Endometrial microvascular endothelial cells (primary cell): ENCODE measurements around the gene OSBPL5. TPM values are rescaled to one million over a fixed set of nuclear protein-coding genes. Genes with fewer than 3 reads are reported as not detected.

Experiments used
- in situ Hi-C: cut with HindIII; loops from 2 replicates; pipeline ENCODE4 v1.10.0; 2017; ENCODE audit warnings: low sequenced_read_pairs, low pct_unique_long_range_greater_than_20kb; ENCODE audit errors: inconsistent ontology term
- total RNA-seq: library from RNA; depleted of rRNA; stranded (reverse); fragments of >200 nt; gene quantifications from one replicate; pipeline ENCODE4 v1.2.3, GENCODE V29; 2015; ENCODE audit errors: inconsistent ontology term

Gene OSBPL5
- total RNA-seq, 1 donor from 2014 or later = 28.2 TPM

GRCh38 chr11:3198815-3199214 lies 33.7 kb upstream of the OSBPL5 start:
- in situ Hi-C loops = no loop called here

GRCh38 chr11:3197878-3198528 lies 32.9 kb upstream of the OSBPL5 start:
- in situ Hi-C loops = no loop called here

GRCh38 chr11:3197044-3197695 lies 32.1 kb upstream of the OSBPL5 start:
- in situ Hi-C loops = no loop called here

GRCh38 chr11:3196161-3197043 lies 31.3 kb upstream of the OSBPL5 start:
- in situ Hi-C loops = no loop called here

GRCh38 chr11:3195251-3196160 lies 30.4 kb upstream of the OSBPL5 start:
- in situ Hi-C loops = no loop called here

GRCh38 chr11:3194016-3194816 lies 29.1 kb upstream of the OSBPL5 start:
- in situ Hi-C loops = no loop called here

- in situ Hi-C loops = no loop called here
Measured at GRCh38 chr11:3193373-3194015, 28.4 kb upstream of the OSBPL5 start.

GRCh38 chr11:3192511-3193372 lies 27.6 kb upstream of the OSBPL5 start:
- in situ Hi-C loops = no loop called here

- in situ Hi-C loops = no loop called here
Measured at GRCh38 chr11:3191586-3192324, 26.6 kb upstream of the OSBPL5 start.

GRCh38 chr11:3190600-3190999 lies 25.5 kb upstream of the OSBPL5 start:
- in situ Hi-C loops = no loop called here

- in situ Hi-C loops = no loop called here
Measured at GRCh38 chr11:3189886-3190583, 24.9 kb upstream of the OSBPL5 start.

GRCh38 chr11:3189196-3189843 lies 24.2 kb upstream of the OSBPL5 start:
- in situ Hi-C loops = no loop called here

GRCh38 chr11:3188496-3189195 lies 23.5 kb upstream of the OSBPL5 start:
- in situ Hi-C loops = no loop called here

GRCh38 chr11:3186166-3186953 lies 21.2 kb upstream of the OSBPL5 start:
- in situ Hi-C loops = no loop called here
